ENCODE measurements around the gene DLST. TPM values are rescaled to one million over a fixed set of nuclear protein-coding genes. Genes with fewer than 3 reads are reported as not detected.
"Not testable (repeated sequence)": the region's sequence is repeated elsewhere in the genome, so short reads cannot be mapped to it uniquely, and the experiment has no call there.

The DLST gene
- total RNA-seq, 1 experiment from 2014 or later, result 145 TPM

GRCh38 chr14:74929242-74929641, 47.5 kb downstream of the DLST start:
- Histone ChIP-seq H3K27ac (ENCODE audit: low read depth, low read length, poor library complexity, severe bottlenecking) (no peak overlapping the region), H3K4me1 (ENCODE audit: insufficient read depth, low read length, poor library complexity, severe bottlenecking) (no peaks in the 10 kb centered on the region), H3K9me3 (ENCODE audit: low read depth, low read length, poor library complexity, severe bottlenecking) (no peaks in the 10 kb centered on the region), H3K4me3 (ENCODE audit: low read depth, low read length, poor library complexity, severe bottlenecking) (no peak overlapping the region), H3K27me3 (replicated peaks; ENCODE audit: insufficient read depth, low read depth, low read length, poor library complexity) (no peaks in the 10 kb centered on the region), H3K36me3 (ENCODE audit: insufficient read depth, low read length, poor library complexity, severe bottlenecking) (no peaks in the 10 kb centered on the region)
- no TSS peak for BruUV-seq (replicated peaks)
- TF ChIP-seq EZH2 (IDR thresholded peaks at IDR 0.05; ENCODE audit: borderline replicate concordance, low read depth, low read length, poor library complexity, severe bottlenecking), result no peak
- TF ChIP-seq, protein P1, sequence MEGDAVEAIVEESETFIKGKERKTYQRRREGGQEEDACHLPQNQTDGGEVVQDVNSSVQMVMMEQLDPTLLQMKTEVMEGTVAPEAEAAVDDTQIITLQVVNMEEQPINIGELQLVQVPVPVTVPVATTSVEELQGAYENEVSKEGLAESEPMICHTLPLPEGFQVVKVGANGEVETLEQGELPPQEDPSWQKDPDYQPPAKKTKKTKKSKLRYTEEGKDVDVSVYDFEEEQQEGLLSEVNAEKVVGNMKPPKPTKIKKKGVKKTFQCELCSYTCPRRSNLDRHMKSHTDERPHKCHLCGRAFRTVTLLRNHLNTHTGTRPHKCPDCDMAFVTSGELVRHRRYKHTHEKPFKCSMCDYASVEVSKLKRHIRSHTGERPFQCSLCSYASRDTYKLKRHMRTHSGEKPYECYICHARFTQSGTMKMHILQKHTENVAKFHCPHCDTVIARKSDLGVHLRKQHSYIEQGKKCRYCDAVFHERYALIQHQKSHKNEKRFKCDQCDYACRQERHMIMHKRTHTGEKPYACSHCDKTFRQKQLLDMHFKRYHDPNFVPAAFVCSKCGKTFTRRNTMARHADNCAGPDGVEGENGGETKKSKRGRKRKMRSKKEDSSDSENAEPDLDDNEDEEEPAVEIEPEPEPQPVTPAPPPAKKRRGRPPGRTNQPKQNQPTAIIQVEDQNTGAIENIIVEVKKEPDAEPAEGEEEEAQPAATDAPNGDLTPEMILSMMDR (conservative IDR thresholded peaks at IDR 0.05; ENCODE audit: low read depth, low read length), result no peak
- ChIA-PET POLR2A (ENCODE audit: low non-redundant PET) (no interaction called here), CTCF (no interaction called here)
- no peak for DNase-seq (ENCODE audit: low spot score)
- intact Hi-C loops (cut with micrococcal nuclease; ENCODE audit: unreplicated experiment), result no loop called here

DNA sequence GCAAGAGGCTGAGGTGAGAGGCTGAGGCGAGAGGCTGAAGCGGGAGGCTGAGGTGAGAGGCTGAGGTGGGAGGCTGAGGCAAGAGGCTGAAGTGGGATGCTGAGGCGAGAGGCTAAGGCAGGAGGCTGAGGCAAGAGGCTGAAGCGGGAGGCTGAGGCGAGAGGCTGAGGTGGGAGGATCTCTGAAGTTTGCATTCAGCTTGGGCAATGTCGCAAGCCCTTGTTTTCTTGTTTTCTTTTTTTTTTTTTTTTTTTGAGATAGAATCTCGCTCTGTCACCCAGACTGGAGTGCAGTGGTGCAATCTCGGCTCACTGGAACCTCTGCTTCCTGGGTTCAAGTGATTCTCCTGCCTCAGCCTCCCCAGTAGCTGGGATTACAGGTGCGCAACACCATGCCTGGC, 50.0 kb downstream of the DLST start:
- intact Hi-C loops (cut with micrococcal nuclease; ENCODE audit: unreplicated experiment); H3K36me3 ChIP-seq (ENCODE audit: insufficient read depth, low read length, poor library complexity, severe bottlenecking); DNase-seq (ENCODE audit: low spot score); BruUV-seq (replicated peaks); CTCF ChIA-PET; H3K4me3 ChIP-seq (ENCODE audit: low read depth, low read length, poor library complexity, severe bottlenecking); POLR2A ChIA-PET (ENCODE audit: low non-redundant PET); H3K9me3 ChIP-seq (ENCODE audit: low read depth, low read length, poor library complexity, severe bottlenecking); H3K4me1 ChIP-seq (ENCODE audit: insufficient read depth, low read length, poor library complexity, severe bottlenecking); H3K27me3 ChIP-seq (replicated peaks; ENCODE audit: insufficient read depth, low read depth, low read length, poor library complexity); H3K27ac ChIP-seq (ENCODE audit: low read depth, low read length, poor library complexity, severe bottlenecking): not testable (repeated sequence)

DNA sequence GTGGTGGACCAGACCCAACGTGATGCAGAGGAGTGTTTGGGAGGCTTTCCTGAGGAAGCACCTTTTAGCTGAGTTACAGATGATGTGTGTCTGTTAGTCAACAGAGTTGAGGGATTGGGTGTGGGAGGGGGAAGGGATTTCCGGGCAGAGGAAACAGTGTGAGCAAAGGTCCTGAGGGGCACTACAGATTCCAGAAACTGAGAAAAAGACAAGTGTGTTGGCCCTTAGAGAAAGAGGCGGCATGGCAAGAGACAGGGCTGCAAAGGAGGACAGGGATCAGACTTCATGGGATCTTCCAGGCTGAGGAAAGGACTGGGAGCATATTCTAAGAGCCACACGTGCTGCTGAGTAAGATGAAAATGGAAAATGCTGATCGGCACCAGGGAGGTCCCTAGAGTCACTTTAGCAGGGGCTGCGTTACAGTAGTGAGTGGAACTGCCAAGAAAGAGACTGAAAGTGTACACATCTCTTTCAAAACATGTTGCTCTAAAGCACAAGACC, 50.7 kb downstream of the DLST start:
- DNase-seq (ENCODE audit: low spot score), result no peak
- Histone ChIP-seq H3K36me3 (ENCODE audit: insufficient read depth, low read length, poor library complexity, severe bottlenecking) (no peaks in the 10 kb centered on the region), H3K4me1 (ENCODE audit: insufficient read depth, low read length, poor library complexity, severe bottlenecking) (no peaks in the 10 kb centered on the region), H3K27ac (ENCODE audit: low read depth, low read length, poor library complexity, severe bottlenecking) (no peak overlapping the region), H3K9me3 (ENCODE audit: low read depth, low read length, poor library complexity, severe bottlenecking) (no peaks in the 10 kb centered on the region), H3K4me3 (ENCODE audit: low read depth, low read length, poor library complexity, severe bottlenecking) (no peak overlapping the region), H3K27me3 (replicated peaks; ENCODE audit: insufficient read depth, low read depth, low read length, poor library complexity) (no peaks in the 10 kb centered on the region)
- CTCF ChIA-PET, result no interaction called here
- POLR2A ChIA-PET (ENCODE audit: low non-redundant PET), result no interaction called here
- TF ChIP-seq, protein P1 (conservative IDR thresholded peaks at IDR 0.05; ENCODE audit: low read depth, low read length), result no peak
- TF ChIP-seq EZH2 (IDR thresholded peaks at IDR 0.05; ENCODE audit: borderline replicate concordance, low read depth, low read length, poor library complexity, severe bottlenecking), result no peak
- no TSS peak for BruUV-seq (replicated peaks)
- intact Hi-C loops (cut with micrococcal nuclease; ENCODE audit: unreplicated experiment), result no loop called here

DNA sequence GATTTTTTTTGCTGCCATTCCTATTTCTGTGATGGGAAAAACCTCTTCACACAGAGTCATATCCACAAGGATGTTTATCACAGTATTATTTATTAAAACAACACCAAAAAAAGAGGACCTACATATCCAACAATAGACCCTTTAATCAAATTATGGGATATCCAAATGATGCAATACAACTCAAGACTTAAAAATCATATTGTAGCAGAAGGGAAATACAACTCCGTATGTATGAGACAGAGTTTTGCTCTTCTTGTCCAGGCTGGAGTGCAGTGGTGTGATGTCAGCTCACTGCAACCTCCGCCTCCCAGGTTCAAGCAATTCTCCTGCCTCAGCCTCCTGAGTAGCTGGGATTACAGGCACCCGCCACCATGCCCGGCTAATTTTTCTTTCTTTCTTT, 51.2 kb downstream of the DLST start:
- H3K4me1 ChIP-seq (ENCODE audit: insufficient read depth, low read length, poor library complexity, severe bottlenecking); intact Hi-C loops (cut with micrococcal nuclease; ENCODE audit: unreplicated experiment); H3K4me3 ChIP-seq (ENCODE audit: low read depth, low read length, poor library complexity, severe bottlenecking); H3K27ac ChIP-seq (ENCODE audit: low read depth, low read length, poor library complexity, severe bottlenecking); BruUV-seq (replicated peaks); H3K27me3 ChIP-seq (replicated peaks; ENCODE audit: insufficient read depth, low read depth, low read length, poor library complexity); CTCF ChIA-PET; H3K36me3 ChIP-seq (ENCODE audit: insufficient read depth, low read length, poor library complexity, severe bottlenecking); POLR2A ChIA-PET (ENCODE audit: low non-redundant PET); DNase-seq (ENCODE audit: low spot score); H3K9me3 ChIP-seq (ENCODE audit: low read depth, low read length, poor library complexity, severe bottlenecking): not testable (repeated sequence)

Data from A673 (cell line).